Loucy (cell line): ENCODE measurements around the gene DNAH17.

Source experiments
- H2AFZ ChIP-seq: fragments of 200-600 bp; sonication (generic); 2 replicates; pipeline ENCODE4 v1.6.0; 2016; ENCODE audit warnings: antibody characterized with exemption, mild to moderate bottlenecking, low read length, moderate library complexity
- H3F3A ChIP-seq: fragments of 200-600 bp; 2 replicates; pipeline ENCODE4 v1.6.0; 2016; ENCODE audit warnings: antibody characterized with exemption, low read depth, mild to moderate bottlenecking
- H3K27me3 ChIP-seq: fragments of 200-600 bp; sonication (generic); 2 replicates; pipeline ENCODE4 v1.6.1; 2014; ENCODE audit warnings: low read length, mild to moderate bottlenecking; ENCODE audit not compliant: insufficient read depth, poor library complexity, severe bottlenecking
- H3K36me3 ChIP-seq: fragments of 200-600 bp; sonication (generic); 2 replicates; pipeline ENCODE4 v1.6.1; 2016; ENCODE audit warnings: low read length; ENCODE audit not compliant: insufficient read depth
- H3K4me1 ChIP-seq: fragments of 200-600 bp; sonication (generic); 2 replicates; pipeline ENCODE4 v1.5.1; 2014; ENCODE audit warnings: low read length, mild to moderate bottlenecking; ENCODE audit not compliant: insufficient read depth, poor library complexity, severe bottlenecking
- H3K4me2 ChIP-seq: fragments of 200-600 bp; sonication (generic); 2 replicates; pipeline ENCODE4 v1.6.0; 2014; ENCODE audit warnings: antibody characterized with exemption, low read length, low read depth, mild to moderate bottlenecking; ENCODE audit not compliant: poor library complexity, severe bottlenecking
- H3K4me3 ChIP-seq: fragments of 200-600 bp; sonication (generic); 2 replicates; pipeline ENCODE4 v1.5.1; 2014; ENCODE audit warnings: low read length, mild to moderate bottlenecking, mixed read lengths; ENCODE audit not compliant: poor library complexity, severe bottlenecking
- H3K79me2 ChIP-seq: fragments of 200-600 bp; sonication (generic); 2 replicates; pipeline ENCODE4 v1.6.1; 2014; ENCODE audit warnings: low read length; ENCODE audit not compliant: insufficient read depth
- H3K9ac ChIP-seq: fragments of 200-600 bp; sonication (generic); 2 replicates; pipeline ENCODE4 v1.6.0; 2014; ENCODE audit warnings: mild to moderate bottlenecking, low read depth, low read length, moderate library complexity; ENCODE audit not compliant: poor library complexity, severe bottlenecking
- H3K9me2 ChIP-seq: fragments of 200-600 bp; sonication (generic); replicated peaks from 2 replicates; pipeline ENCODE4 v1.6.1; 2016; ENCODE audit warnings: low read depth, low read length, mixed read lengths
- H3K9me3 ChIP-seq: fragments of 200-600 bp; sonication (generic); 2 replicates; pipeline ENCODE4 v1.6.1; 2014; ENCODE audit warnings: mild to moderate bottlenecking, antibody characterized with exemption, low read length, low read depth; ENCODE audit not compliant: insufficient read depth
- H4K20me1 ChIP-seq: fragments of 200-600 bp; sonication (generic); 2 replicates; pipeline ENCODE4 v1.6.0; 2014; ENCODE audit warnings: antibody characterized with exemption, low read length, mild to moderate bottlenecking; ENCODE audit not compliant: insufficient read depth, poor library complexity, severe bottlenecking
- EZH2phosphoT487 ChIP-seq: fragments of 200-600 bp; IDR thresholded peaks from 2 replicates; pipeline ENCODE4 v1.6.1; 2018; ENCODE audit warnings: antibody characterized with exemption, mild to moderate bottlenecking, moderate library complexity, borderline replicate concordance
- TF ChIP-seq, protein P1 (sequence below): fragments of 200-600 bp; sonication (generic); conservative IDR thresholded peaks from 2 replicates; pipeline ENCODE4 v1.5.1; 2014; ENCODE audit warnings: mild to moderate bottlenecking, antibody characterized with exemption, low read length

The DNAH17 gene

DNA sequence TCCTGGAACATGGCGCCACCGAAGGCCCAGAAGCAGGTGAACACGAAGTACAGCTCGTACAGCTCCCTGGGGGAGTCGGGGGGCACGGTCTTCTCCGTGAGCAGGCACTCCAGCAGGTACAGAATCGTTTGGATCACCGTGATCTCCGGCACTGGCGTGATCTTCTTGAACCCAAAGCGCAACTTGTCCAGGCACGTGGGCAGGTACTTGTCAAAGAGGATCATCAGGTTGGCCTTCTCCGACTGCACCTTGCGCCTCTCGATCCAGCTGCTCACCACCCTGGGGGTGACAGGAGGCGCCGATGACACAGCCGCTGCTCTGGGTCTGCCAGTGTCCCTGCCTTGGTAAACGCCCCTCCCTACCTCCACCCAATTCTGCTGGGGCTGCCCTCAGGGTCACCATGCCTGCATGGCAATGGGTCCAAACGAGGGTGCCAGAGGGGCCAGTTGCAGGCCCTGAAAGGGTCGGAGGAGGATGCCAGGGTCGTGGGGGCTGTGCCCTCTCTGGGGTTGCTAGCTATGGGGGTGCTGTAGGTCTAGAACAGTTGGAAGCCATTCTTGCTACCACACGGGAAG lies 90.9 kb downstream of the DNAH17 start:
- H3K4me2 ChIP-seq: no peak overlapping the region
- H4K20me1 ChIP-seq: no peaks in the 10 kb centered on the region
- no peak overlapping the region for H3K9ac ChIP-seq
- H2AFZ ChIP-seq: no peak overlapping the region
- H3F3A ChIP-seq: no peaks in the 10 kb centered on the region
- no peak overlapping the region for H3K4me3 ChIP-seq
- no peaks in the 10 kb centered on the region for H3K27me3 ChIP-seq
- TF ChIP-seq, protein P1, sequence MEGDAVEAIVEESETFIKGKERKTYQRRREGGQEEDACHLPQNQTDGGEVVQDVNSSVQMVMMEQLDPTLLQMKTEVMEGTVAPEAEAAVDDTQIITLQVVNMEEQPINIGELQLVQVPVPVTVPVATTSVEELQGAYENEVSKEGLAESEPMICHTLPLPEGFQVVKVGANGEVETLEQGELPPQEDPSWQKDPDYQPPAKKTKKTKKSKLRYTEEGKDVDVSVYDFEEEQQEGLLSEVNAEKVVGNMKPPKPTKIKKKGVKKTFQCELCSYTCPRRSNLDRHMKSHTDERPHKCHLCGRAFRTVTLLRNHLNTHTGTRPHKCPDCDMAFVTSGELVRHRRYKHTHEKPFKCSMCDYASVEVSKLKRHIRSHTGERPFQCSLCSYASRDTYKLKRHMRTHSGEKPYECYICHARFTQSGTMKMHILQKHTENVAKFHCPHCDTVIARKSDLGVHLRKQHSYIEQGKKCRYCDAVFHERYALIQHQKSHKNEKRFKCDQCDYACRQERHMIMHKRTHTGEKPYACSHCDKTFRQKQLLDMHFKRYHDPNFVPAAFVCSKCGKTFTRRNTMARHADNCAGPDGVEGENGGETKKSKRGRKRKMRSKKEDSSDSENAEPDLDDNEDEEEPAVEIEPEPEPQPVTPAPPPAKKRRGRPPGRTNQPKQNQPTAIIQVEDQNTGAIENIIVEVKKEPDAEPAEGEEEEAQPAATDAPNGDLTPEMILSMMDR: no peak
- no peak for TF ChIP-seq EZH2phosphoT487
- H3K79me2 ChIP-seq: no peaks in the 10 kb centered on the region
- no peaks in the 10 kb centered on the region for H3K36me3 ChIP-seq
- no peaks in the 10 kb centered on the region for H3K4me1 ChIP-seq
- no peaks in the 10 kb centered on the region for H3K9me2 ChIP-seq
- H3K9me3 ChIP-seq: no peaks in the 10 kb centered on the region

DNA sequence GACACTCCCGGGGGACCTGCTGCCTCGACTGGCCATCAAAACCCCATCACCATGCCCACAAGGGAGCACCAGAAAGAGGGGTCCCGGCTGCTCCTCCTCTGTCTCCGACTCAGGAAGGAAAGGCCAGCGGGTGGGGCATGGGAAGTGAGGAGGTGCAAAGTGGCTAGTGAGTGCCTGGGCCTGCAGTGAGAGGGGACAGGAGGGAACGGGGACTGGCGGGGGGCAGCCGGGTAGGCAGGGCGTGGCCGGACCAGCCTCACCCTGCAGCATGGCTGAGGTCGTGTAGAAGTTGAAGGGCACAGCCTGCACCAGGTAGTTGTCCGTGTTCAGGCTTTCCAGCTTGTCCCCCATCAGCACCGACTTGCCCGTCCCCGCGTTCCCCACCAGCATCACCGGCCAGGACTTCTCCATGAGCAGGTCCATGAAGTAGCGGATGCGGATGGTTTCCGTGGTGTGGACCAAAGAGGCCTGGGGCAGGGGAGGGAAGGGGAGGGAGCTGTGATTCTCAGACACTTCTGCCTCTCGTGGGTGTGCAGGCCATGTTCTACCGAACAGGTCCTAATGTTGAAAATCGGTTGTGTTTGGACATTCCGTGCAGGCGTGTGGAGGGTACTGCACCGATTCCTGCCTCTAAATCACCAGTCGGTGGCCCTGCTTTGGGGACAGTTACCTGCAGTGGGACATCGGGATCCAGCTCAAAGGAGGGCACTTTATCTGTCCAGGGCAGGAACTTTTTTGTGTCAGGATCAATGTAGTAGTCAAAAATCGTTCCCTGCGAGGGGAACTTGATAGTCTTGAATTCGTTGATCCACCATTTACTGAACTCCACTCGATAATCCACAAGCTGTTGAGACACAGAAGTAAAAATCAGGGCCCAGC lies 91.7 kb downstream of the DNAH17 start:
- TF ChIP-seq EZH2phosphoT487: no peak
- TF ChIP-seq, protein P1: no peak
- no peaks in the 10 kb centered on the region for H3K9me2 ChIP-seq
- no peaks in the 10 kb centered on the region for H3K9me3 ChIP-seq
- no peak overlapping the region for H3K9ac ChIP-seq
- no peaks in the 10 kb centered on the region for H4K20me1 ChIP-seq
- no peaks in the 10 kb centered on the region for H3K4me1 ChIP-seq
- H3F3A ChIP-seq: no peaks in the 10 kb centered on the region
- H3K4me2 ChIP-seq: no peak overlapping the region
- H3K27me3 ChIP-seq: no peaks in the 10 kb centered on the region
- no peaks in the 10 kb centered on the region for H3K36me3 ChIP-seq
- H3K4me3 ChIP-seq: no peak overlapping the region
- H3K79me2 ChIP-seq: no peaks in the 10 kb centered on the region
- H2AFZ ChIP-seq: no peak overlapping the region

DNA sequence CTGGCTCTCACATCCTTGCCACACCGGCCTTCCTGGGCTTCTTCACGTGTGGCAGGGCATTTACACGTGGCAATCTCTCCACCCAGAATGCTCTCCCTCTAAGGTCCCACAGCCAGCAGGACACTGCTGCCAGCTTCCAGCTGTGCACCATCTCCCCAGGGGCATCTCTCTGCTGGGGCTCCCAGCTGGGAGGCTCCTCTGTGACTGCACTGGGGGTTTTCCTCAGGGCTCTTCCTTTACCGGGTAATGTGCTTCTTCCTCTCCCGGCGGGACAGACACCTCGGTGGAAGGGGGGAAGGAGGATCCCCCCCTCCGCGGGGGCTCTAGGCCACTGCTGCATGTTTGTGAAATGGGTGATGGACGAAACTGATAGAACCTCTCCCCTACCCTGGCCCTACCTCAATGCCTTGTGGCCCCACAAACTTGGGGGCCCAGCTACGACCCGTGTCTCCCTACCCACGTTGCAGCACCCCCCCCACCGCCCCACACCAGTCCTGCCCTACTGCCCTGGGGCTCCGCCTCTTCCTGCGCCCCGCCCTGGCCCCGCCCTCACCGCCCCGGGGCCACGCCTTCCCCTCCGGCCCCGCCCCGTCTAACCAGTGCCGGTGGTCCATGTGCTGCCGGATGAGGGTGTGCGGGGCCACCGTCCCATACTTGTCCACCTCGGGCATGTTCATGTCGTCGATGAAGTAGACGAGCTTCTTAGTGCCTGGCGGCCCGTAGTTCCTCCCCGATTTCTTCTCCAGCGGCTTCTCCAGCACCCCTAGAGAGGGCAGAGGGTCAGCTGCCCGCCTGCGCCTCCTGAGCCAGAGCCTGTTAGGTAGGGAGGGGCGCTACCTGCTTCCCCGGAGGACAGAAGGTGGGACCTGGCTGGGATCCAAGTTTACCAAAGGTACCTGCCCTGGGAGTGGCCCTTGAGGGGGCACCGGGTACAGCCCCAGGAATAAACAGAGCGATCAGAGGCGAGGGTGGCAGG lies 92.6 kb downstream of the DNAH17 start:
- Histone ChIP-seq H3K4me2 (no peak overlapping the region), H3K9me3 (no peaks in the 10 kb centered on the region), H3K36me3 (no peaks in the 10 kb centered on the region), H3K27me3 (no peaks in the 10 kb centered on the region), H4K20me1 (no peaks in the 10 kb centered on the region), H3K9me2 (no peaks in the 10 kb centered on the region), H2AFZ (no peak overlapping the region), H3F3A (no peaks in the 10 kb centered on the region), H3K79me2 (no peaks in the 10 kb centered on the region), H3K4me3 (no peak overlapping the region), H3K4me1 (no peaks in the 10 kb centered on the region), H3K9ac (no peak overlapping the region)
- TF ChIP-seq, protein P1: no peak
- TF ChIP-seq EZH2phosphoT487: no peak
